Measurements from ENCODE around the gene PIAS4.

DNA sequence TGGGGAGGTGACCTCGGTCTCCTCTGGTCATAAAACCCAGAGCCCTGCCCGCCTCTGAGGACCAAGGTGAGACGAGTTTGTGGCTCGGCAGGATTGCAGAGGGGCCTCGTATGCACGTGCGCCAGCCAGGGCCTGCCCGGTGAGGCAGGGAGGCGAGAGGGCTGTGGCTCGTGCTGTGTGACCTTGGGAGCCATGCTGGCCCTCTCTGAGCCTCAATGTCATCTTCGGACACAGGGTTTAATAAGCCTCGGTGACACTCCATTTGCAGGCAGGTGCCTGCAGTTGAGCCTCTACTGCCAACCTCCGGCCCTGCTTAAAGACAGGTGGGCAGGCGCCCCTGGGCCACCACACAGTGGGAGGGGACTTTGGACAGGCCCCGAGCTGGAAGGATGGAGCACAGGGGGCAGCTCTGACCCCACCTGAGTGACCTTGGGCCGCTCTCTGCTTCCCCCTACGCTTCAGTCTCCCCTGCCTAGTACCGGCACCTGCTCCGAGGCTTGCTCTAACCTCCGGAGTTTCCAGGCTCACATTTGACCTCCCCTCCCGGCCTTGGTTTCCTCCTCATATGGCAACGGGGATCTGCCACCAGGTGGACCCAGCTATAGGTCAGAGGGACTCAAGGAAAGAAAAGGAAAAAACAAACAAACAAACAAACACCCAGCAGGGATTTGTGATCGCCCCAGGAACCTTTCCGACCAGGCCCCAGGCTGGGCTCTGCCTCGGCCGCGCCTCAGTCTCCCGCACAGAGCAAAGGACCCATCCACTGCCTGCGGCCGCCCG lies 56.0 kb downstream of the PIAS4 start:
- TF ChIP-seq KLF9 (tag by site-specific recombination; IDR thresholded peaks at IDR 0.05; ENCODE audit: low read depth) = no peak
- TF ChIP-seq, protein P1, sequence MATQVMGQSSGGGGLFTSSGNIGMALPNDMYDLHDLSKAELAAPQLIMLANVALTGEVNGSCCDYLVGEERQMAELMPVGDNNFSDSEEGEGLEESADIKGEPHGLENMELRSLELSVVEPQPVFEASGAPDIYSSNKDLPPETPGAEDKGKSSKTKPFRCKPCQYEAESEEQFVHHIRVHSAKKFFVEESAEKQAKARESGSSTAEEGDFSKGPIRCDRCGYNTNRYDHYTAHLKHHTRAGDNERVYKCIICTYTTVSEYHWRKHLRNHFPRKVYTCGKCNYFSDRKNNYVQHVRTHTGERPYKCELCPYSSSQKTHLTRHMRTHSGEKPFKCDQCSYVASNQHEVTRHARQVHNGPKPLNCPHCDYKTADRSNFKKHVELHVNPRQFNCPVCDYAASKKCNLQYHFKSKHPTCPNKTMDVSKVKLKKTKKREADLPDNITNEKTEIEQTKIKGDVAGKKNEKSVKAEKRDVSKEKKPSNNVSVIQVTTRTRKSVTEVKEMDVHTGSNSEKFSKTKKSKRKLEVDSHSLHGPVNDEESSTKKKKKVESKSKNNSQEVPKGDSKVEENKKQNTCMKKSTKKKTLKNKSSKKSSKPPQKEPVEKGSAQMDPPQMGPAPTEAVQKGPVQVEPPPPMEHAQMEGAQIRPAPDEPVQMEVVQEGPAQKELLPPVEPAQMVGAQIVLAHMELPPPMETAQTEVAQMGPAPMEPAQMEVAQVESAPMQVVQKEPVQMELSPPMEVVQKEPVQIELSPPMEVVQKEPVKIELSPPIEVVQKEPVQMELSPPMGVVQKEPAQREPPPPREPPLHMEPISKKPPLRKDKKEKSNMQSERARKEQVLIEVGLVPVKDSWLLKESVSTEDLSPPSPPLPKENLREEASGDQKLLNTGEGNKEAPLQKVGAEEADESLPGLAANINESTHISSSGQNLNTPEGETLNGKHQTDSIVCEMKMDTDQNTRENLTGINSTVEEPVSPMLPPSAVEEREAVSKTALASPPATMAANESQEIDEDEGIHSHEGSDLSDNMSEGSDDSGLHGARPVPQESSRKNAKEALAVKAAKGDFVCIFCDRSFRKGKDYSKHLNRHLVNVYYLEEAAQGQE (tag by site-specific recombination; IDR thresholded peaks at IDR 0.05) = no peak
- TF ChIP-seq, protein P2, sequence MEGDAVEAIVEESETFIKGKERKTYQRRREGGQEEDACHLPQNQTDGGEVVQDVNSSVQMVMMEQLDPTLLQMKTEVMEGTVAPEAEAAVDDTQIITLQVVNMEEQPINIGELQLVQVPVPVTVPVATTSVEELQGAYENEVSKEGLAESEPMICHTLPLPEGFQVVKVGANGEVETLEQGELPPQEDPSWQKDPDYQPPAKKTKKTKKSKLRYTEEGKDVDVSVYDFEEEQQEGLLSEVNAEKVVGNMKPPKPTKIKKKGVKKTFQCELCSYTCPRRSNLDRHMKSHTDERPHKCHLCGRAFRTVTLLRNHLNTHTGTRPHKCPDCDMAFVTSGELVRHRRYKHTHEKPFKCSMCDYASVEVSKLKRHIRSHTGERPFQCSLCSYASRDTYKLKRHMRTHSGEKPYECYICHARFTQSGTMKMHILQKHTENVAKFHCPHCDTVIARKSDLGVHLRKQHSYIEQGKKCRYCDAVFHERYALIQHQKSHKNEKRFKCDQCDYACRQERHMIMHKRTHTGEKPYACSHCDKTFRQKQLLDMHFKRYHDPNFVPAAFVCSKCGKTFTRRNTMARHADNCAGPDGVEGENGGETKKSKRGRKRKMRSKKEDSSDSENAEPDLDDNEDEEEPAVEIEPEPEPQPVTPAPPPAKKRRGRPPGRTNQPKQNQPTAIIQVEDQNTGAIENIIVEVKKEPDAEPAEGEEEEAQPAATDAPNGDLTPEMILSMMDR (tag by site-specific recombination; IDR thresholded peaks at IDR 0.05) = peak; percentile 57; the same call in 1 of the 2 replicates
- TF ChIP-seq, protein P3, sequence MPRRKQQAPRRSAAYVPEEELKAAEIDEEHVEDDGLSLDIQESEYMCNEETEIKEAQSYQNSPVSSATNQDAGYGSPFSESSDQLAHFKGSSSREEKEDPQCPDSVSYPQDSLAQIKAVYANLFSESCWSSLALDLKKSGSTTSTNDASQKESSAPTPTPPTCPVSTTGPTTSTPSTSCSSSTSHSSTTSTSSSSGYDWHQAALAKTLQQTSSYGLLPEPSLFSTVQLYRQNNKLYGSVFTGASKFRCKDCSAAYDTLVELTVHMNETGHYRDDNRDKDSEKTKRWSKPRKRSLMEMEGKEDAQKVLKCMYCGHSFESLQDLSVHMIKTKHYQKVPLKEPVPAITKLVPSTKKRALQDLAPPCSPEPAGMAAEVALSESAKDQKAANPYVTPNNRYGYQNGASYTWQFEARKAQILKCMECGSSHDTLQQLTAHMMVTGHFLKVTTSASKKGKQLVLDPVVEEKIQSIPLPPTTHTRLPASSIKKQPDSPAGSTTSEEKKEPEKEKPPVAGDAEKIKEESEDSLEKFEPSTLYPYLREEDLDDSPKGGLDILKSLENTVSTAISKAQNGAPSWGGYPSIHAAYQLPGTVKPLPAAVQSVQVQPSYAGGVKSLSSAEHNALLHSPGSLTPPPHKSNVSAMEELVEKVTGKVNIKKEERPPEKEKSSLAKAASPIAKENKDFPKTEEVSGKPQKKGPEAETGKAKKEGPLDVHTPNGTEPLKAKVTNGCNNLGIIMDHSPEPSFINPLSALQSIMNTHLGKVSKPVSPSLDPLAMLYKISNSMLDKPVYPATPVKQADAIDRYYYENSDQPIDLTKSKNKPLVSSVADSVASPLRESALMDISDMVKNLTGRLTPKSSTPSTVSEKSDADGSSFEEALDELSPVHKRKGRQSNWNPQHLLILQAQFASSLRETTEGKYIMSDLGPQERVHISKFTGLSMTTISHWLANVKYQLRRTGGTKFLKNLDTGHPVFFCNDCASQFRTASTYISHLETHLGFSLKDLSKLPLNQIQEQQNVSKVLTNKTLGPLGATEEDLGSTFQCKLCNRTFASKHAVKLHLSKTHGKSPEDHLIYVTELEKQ (tag by site-specific recombination; IDR thresholded peaks at IDR 0.05; ENCODE audit: borderline replicate concordance) = no peak
- TF ChIP-seq ZNF777 (tag by site-specific recombination; IDR thresholded peaks at IDR 0.05; ENCODE audit: borderline replicate concordance) = no peak
- no peak for TF ChIP-seq ZNF350 (tag by site-specific recombination; IDR thresholded peaks at IDR 0.05)
- TF ChIP-seq KLF10 (tag by site-specific recombination; IDR thresholded peaks at IDR 0.05) = no peak
- TF ChIP-seq ZBTB1 (tag by site-specific recombination; IDR thresholded peaks at IDR 0.05) = no peak
- no peak for TF ChIP-seq KLF16 (tag by site-specific recombination; IDR thresholded peaks at IDR 0.05)
- no peak for TF ChIP-seq ZBTB7A (tag by site-specific recombination; IDR thresholded peaks at IDR 0.05; ENCODE audit: low read depth)
- no peak for TF ChIP-seq ZNF354C (tag by site-specific recombination; IDR thresholded peaks at IDR 0.05; ENCODE audit: borderline replicate concordance, low read depth)
- TF ChIP-seq ZNF623 (tag by site-specific recombination; IDR thresholded peaks at IDR 0.05) = no peak
- TF ChIP-seq ZNF48 (tag by site-specific recombination; IDR thresholded peaks at IDR 0.05) = no peak
- TF ChIP-seq ZBTB8A (tag by site-specific recombination; IDR thresholded peaks at IDR 0.05) = no peak

Data from HEK293 (cell line).